Skeletal muscle tissue (tissue), 4 donors: ENCODE measurements around the gene ID1. TPM values are rescaled to one million over a fixed set of nuclear protein-coding genes. Genes with fewer than 3 reads are reported as not detected.
A peak's percentile ranks its signal among the peaks of the same experiment; 100 is the strongest.
"Not testable (repeated sequence)": the region's sequence is repeated elsewhere in the genome, so short reads cannot be mapped to it uniquely, and the experiment has no call there.

Experiments
- H3K27ac ChIP-seq: one replicate; pipeline ENCODE4 v1.7.0; 2013; ENCODE audit warnings: mild to moderate bottlenecking, low read depth, low read length, inconsistent platforms
- H3K27me3 ChIP-seq, 3 donors: one replicate each; pipeline ENCODE4 v1.7.0; 2013; ENCODE audit warnings: low read length in 3 of 3; ENCODE audit not compliant: control insufficient read depth in 3 of 3, insufficient read depth in 3 of 3
- H3K36me3 ChIP-seq, 3 donors: one replicate each; pipeline ENCODE4 v1.7.0; 2013; ENCODE audit warnings: low read length in 3 of 3; ENCODE audit not compliant: control insufficient read depth in 3 of 3, insufficient read depth in 3 of 3
- H3K4me1 ChIP-seq, 3 donors: one replicate each; pipeline ENCODE4 v1.7.0; 2013; ENCODE audit warnings: low read length in 3 of 3, mild to moderate bottlenecking in 3 of 3; ENCODE audit not compliant: control insufficient read depth in 3 of 3, insufficient read depth in 3 of 3
- H3K4me3 ChIP-seq, 3 donors: one replicate each; pipeline ENCODE4 v1.7.0; 2013; ENCODE audit warnings: low read length in 3 of 3
- H3K9ac ChIP-seq, 3 donors: one replicate each; pipeline ENCODE4 v1.7.0; 2013; ENCODE audit warnings: low read length in 3 of 3, mild to moderate bottlenecking in 3 of 3, moderate library complexity in 2 of 3, low read depth in 1 of 3
- H3K9me3 ChIP-seq, 3 donors: one replicate each; pipeline ENCODE4 v1.7.0; 2013; ENCODE audit warnings: low read length in 3 of 3; ENCODE audit not compliant: control insufficient read depth in 3 of 3
- total RNA-seq: library from RNA; depleted of rRNA; stranded (reverse); fragments of >200 nt; gene quantifications from one replicate; pipeline ENCODE4 v1.2.3, GENCODE V29; 2014
- donor health status: Osteomylitis.

ID1 gene
- total RNA-seq, 1 donor from 2014 or later, result 136 TPM

- H3K4me1 ChIP-seq, result peaks cover 23 to 31% (median 24%) of the 10 kb centered on the region in 3 donors
- H3K9ac ChIP-seq, result peak overlapping the region; percentile 76 to 86 (median 85)
These were observed 31.4 kb upstream of the ID1 start for GRCh38 chr20:31573555-31574321.

DNA sequence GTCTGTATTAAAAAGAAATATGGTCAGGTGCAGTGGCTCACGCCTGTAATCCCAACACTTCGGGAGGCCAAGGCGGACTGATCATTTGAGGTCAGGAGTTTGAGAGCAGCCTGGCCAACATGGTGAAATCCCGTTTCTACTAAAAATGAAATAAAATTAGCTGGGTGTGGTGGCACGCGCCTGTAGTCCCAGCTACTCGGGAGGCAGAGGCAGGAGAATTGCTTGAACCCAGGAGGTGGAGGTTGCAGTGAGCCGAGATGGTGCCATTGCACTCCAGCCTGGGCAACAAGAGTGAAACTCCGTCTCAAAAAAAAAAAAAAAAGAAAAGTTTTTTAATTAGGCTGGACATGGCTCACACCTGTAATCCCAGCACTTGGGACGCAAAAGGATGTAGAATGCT is 30.1 kb upstream of the ID1 start:
- H3K4me1 ChIP-seq, result peaks cover 16 to 20% (median 19%) of the 10 kb centered on the region in 3 donors
- not testable (repeated sequence) for H3K27ac ChIP-seq, H3K9ac ChIP-seq

More at GRCh38 chr20:31573555-31574321, 31.4 kb upstream of the ID1 start:
- H3K36me3 ChIP-seq, result peaks cover 0 to 4% (median 2%) of the 10 kb centered on the region in 3 donors
- H3K27me3 ChIP-seq, result no peaks in the 10 kb centered on the region
- peak overlapping the region; percentile 83 to 89 (median 84) for H3K4me3 ChIP-seq
- H3K27ac ChIP-seq, result peak overlapping the region; percentile 98
- H3K9me3 ChIP-seq, result no peaks in the 10 kb centered on the region

GRCh38 chr20:31576751-31577150 is 28.3 kb upstream of the ID1 start:
- Histone ChIP-seq H3K36me3 (no peaks in the 10 kb centered on the region), H3K27ac (no peak overlapping the region), H3K27me3 (no peaks in the 10 kb centered on the region), H3K9me3 (no peaks in the 10 kb centered on the region), H3K4me1 (peaks cover 14 to 16% (median 15%) of the 10 kb centered on the region in 3 donors), H3K9ac (no peak overlapping the region), H3K4me3 (no peak overlapping the region)

More for the DNA sequence above, 30.1 kb upstream of the ID1 start:
- not testable (repeated sequence) for H3K9me3 ChIP-seq, H3K4me3 ChIP-seq, H3K36me3 ChIP-seq, H3K27me3 ChIP-seq

DNA sequence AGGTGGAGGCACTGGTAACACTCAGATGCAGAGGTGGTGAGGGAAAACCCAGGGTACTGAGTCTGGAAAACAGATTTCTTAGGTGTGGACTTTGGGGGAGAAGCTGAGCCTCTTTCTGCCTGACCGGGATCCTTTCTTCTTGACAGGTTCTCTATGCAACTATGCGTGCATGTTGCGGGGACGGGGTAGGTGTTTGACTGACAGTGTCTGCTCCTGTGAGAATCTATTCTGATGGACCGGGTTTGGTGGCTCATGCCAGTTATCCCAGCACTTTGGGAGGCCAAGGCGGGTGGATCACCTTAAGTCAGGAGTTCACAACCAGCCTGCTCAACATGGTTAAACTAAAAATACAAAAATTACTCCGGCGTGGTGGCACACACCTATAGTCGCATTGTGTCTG is 27.9 kb upstream of the ID1 start:
- Histone ChIP-seq H3K9ac (no peak overlapping the region), H3K27ac (no peak overlapping the region)

GRCh38 chr20:31578448-31579138 is 26.5 kb upstream of the ID1 start:
- H3K27me3 ChIP-seq, result no peaks in the 10 kb centered on the region
- no peaks in the 10 kb centered on the region for H3K9me3 ChIP-seq
- no peaks in the 10 kb centered on the region for H3K36me3 ChIP-seq
- H3K9ac ChIP-seq, result no peak overlapping the region
- H3K4me3 ChIP-seq, result no peak overlapping the region
- H3K4me1 ChIP-seq, result peaks cover 3 to 4% (median 3%) of the 10 kb centered on the region in 3 donors
- H3K27ac ChIP-seq, result no peak overlapping the region

More for the DNA sequence above, 27.9 kb upstream of the ID1 start:
- H3K36me3 ChIP-seq, result no peaks in the 10 kb centered on the region
- no peaks in the 10 kb centered on the region for H3K9me3 ChIP-seq
- peaks cover 13 to 14% (median 13%) of the 10 kb centered on the region in 3 donors for H3K4me1 ChIP-seq
- no peak overlapping the region for H3K4me3 ChIP-seq
- H3K27me3 ChIP-seq, result no peaks in the 10 kb centered on the region

GRCh38 chr20:31579245-31579644 is 25.8 kb upstream of the ID1 start:
- Histone ChIP-seq H3K27me3 (no peaks in the 10 kb centered on the region), H3K4me3 (no peak overlapping the region), H3K27ac (no peak overlapping the region), H3K4me1 (no peaks in the 10 kb centered on the region), H3K9me3 (no peaks in the 10 kb centered on the region), H3K36me3 (no peaks in the 10 kb centered on the region), H3K9ac (no peak overlapping the region)

DNA sequence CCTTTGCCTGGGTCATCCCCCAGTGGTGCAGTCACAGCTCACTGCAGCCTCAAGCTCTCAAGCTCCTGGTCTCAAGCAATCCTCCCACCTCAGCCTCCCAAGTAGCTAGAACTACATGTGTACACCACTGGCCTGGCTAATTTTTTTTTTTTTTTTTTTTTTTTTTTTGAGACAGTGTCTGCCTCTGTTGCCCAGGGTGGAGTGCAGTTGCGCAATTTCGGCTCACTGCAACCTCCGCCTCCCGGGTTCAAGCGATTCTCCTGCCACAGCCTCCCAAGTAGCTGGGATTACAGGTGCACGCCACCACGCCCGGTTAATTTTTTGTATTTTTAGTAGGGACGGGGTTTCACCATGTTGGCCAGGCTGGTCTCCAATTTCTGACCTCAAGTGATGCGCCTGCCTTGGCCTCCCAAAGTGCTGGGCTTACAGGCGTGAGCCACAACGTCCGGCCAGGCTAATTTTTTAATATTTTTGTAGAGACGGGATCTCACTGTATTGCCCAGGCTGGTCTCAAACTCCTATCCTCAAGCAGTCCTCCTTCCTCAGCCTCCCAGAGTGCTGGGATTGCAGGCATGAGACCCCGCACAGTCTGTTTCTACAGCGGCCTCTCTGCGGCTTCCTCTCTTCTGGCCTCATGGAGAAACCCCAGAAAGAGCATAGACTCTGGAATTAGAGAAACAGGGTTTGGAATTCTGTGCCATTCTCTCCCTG is 25.0 kb upstream of the ID1 start:
- H3K4me3 ChIP-seq, H3K4me1 ChIP-seq, H3K27me3 ChIP-seq, H3K9ac ChIP-seq, H3K9me3 ChIP-seq, H3K36me3 ChIP-seq, H3K27ac ChIP-seq: not testable (repeated sequence)

GRCh38 chr20:31580706-31581105 is 24.4 kb upstream of the ID1 start:
- no peak overlapping the region for H3K9ac ChIP-seq
- no peak overlapping the region for H3K4me3 ChIP-seq
- H3K36me3 ChIP-seq, result no peaks in the 10 kb centered on the region
- no peaks in the 10 kb centered on the region for H3K9me3 ChIP-seq
- no peaks in the 10 kb centered on the region for H3K4me1 ChIP-seq
- H3K27me3 ChIP-seq, result no peaks in the 10 kb centered on the region
- H3K27ac ChIP-seq, result no peak overlapping the region

DNA sequence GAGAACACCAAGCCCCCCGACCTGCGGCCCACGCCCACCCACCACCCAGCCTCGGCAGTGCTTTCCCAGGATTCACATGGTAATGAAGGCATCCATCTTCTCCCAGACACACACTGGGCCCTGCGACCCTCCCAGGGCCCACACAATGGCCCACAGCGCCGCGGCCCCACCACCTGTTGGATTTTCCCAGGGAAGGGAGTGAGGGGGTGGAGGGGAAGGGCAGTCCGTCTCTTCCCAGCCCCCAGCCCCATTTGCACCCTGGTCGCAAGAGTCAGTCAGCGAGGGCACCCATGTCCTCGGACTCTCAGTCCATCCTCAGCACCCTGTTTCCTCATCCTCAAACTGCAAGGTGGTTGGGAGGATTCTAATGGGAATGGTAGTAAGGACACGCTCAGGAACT is 23.7 kb upstream of the ID1 start:
- H3K27me3 ChIP-seq, result no peaks in the 10 kb centered on the region
- H3K9me3 ChIP-seq, result no peaks in the 10 kb centered on the region
- no peak overlapping the region for H3K27ac ChIP-seq
- no peak overlapping the region for H3K9ac ChIP-seq
- no peak overlapping the region for H3K4me3 ChIP-seq
- H3K4me1 ChIP-seq, result no peaks in the 10 kb centered on the region
- no peaks in the 10 kb centered on the region for H3K36me3 ChIP-seq
